Measurements from ENCODE around the gene SPP2.

SPP2 gene

DNA sequence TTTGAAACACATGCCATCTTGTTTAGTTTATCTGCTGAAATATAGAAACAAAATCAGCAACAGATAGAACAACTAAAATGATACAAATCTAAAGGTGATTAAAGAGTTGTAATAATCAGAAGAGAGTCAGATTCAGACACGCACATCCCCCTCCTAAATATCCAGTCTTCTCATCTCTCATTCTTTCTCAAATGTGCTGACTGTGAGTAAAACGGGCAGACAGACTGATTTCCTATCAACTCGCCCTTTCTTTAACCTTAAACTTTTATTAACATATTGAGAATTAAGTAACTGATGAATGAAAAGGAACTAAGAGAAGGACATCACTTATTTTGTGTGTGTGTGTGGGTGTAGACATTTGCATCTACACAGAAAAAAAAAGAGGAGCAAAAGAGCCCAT lies 34.6 kb upstream of the SPP2 start:
- TF ChIP-seq, protein P1, sequence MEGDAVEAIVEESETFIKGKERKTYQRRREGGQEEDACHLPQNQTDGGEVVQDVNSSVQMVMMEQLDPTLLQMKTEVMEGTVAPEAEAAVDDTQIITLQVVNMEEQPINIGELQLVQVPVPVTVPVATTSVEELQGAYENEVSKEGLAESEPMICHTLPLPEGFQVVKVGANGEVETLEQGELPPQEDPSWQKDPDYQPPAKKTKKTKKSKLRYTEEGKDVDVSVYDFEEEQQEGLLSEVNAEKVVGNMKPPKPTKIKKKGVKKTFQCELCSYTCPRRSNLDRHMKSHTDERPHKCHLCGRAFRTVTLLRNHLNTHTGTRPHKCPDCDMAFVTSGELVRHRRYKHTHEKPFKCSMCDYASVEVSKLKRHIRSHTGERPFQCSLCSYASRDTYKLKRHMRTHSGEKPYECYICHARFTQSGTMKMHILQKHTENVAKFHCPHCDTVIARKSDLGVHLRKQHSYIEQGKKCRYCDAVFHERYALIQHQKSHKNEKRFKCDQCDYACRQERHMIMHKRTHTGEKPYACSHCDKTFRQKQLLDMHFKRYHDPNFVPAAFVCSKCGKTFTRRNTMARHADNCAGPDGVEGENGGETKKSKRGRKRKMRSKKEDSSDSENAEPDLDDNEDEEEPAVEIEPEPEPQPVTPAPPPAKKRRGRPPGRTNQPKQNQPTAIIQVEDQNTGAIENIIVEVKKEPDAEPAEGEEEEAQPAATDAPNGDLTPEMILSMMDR (conservative IDR thresholded peaks at IDR 0.05), result no peak
- no peak for TF ChIP-seq ZFX (IDR thresholded peaks at IDR 0.05)

DNA sequence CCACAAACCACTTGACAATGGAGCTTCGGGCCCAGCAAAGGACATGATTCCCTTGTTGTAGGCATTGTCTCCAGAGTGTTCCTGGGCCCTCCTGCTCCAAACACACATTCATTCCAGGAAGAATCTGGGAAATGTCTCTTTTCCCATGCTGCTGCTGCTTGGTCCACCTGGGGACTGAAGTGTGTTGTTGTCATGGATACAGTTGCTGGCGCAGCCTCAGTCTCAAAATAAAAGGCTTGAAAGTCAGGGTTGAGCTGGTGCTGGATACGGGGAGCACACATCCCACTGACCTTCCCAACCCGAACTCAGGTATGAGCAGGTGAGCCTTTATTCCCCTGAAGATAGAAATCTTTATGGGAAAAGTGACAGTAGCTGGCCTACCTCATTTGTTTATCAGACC lies 30.6 kb upstream of the SPP2 start:
- H3K27ac ChIP-seq, result peak overlapping the region; percentile 79
- TF ChIP-seq, protein P1 (conservative IDR thresholded peaks at IDR 0.05), result no peak
- TF ChIP-seq ZFX (IDR thresholded peaks at IDR 0.05), result no peak

More for the DNA sequence above, 34.6 kb upstream of the SPP2 start:
- no peak overlapping the region for H3K27ac ChIP-seq

DNA sequence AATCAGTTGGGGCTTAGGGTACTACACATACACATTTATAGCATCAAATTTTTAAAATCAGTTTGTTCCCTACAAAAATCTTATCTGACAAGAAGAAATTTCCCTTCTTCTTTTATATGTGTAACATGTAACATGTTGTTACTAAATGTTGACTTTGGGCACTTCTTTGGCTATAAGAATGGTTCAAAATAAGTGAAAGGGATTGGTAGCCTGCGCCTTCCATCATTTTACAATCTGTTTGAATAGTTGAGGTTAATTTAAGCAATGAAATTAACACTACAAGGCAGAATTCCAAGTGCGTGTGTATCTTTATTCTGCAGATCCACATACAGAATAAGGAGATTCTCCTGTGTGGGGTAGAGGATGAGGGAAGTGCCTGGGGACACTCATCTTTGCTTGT lies 30.2 kb upstream of the SPP2 start:
- no peak for TF ChIP-seq ZFX (IDR thresholded peaks at IDR 0.05)
- TF ChIP-seq, protein P1 (conservative IDR thresholded peaks at IDR 0.05), result no peak

DNA sequence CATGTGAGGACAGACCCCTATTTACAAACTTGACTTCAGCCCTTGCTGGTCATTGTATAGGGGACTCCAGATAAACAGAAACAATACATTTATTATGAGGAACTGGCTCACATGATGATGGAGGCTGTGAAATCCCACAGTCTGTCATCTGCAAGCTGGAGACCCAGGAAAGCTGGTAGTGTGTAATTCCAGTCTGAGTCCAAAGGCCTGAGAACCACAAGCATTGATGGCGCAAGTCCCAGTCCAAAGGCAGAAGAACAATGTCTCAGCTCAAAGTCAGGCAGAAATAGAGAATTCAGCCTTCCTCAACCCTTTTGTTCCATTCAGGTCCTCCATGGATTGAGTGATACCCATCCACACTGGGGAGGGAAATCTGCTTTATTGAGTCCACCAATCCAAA lies 28.1 kb upstream of the SPP2 start:
- TF ChIP-seq, protein P1 (conservative IDR thresholded peaks at IDR 0.05), result no peak
- TF ChIP-seq ZFX (IDR thresholded peaks at IDR 0.05), result no peak
- no peak overlapping the region for H3K27ac ChIP-seq

More for the DNA sequence above, 30.2 kb upstream of the SPP2 start:
- H3K27ac ChIP-seq, result peak overlapping the region; percentile 79

DNA sequence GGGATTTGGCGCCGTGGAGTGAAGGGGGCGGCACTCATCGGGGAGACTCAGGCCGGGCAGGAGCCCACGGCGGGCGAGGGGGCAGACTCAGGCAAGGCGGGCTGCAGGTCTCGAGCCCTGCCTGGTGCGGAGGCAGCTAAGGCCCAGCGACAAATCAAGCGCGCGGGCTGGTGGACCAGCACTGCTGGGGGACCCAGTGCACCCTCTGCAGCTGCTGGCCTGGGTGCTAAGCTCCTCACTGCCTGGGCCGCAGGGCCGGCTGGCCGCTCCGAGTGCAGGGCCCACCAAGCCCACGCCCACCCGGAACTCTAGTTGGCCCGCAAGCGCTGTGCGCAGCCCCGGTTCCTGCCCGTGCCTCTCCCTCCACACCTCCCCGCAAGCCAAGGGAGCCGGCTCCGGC lies 26.2 kb upstream of the SPP2 start:
- no peak for TF ChIP-seq ZFX (IDR thresholded peaks at IDR 0.05)
- TF ChIP-seq, protein P1 (conservative IDR thresholded peaks at IDR 0.05), result no peak
- H3K27ac ChIP-seq, result no peak overlapping the region

DNA sequence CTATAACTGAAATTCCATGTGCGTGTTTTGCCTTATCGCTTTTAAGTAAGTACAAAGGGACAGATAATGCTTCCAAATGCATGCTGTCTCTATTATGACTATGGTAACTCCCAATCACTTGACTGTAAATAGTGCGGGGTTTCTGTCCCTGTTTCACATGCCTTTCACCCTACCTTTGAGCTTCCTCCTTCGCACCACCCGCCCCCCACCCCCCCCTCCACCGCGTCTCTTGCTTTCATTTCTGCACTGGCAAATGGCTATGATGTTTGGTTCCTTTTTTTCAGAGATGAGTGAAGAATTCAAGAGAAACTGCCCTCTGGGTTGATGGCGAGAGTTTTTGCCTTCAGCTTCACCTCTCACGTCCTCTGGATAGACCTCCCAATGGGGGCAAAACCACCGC lies 25.0 kb upstream of the SPP2 start:
- no peak for TF ChIP-seq ZFX (IDR thresholded peaks at IDR 0.05)
- TF ChIP-seq, protein P1 (conservative IDR thresholded peaks at IDR 0.05), result no peak
- no peak overlapping the region for H3K27ac ChIP-seq

DNA sequence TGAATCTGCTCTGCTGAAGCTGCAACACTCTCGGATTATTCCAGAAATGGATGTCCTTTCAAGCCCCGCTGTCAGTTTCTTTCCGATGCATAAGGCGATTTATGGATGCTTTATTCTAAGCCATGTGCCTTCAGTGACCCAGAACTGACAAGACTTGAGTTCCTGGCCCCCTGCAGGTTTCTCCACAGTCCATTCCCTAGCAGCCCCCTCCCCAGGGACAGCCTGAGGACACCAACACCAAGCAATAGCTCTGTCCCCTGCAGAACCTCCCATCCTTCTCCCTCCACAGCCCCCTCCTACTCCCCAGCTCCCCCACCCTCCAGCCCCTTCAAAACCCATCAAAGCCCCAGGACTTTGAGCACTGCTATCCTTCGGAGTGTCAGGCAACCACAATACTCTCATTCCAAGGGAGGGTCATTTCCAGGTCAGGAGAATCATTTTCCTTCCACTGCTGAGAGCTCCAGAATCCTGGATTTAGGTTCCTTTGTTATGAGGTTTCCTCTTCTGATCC lies 24.6 kb upstream of the SPP2 start:
- TF ChIP-seq ZFX (IDR thresholded peaks at IDR 0.05), result no peak
- TF ChIP-seq, protein P1 (conservative IDR thresholded peaks at IDR 0.05), result no peak
- H3K27ac ChIP-seq, result no peak overlapping the region
